Keratinocyte (primary cell): Measurements from ENCODE around the gene AJAP1.

ENCODE experiments used
- EZH2 ChIP-seq: IDR thresholded peaks from one replicate; pipeline ENCODE4 v1.6.1; 2012; ENCODE audit warnings: inconsistent platforms, mild to moderate bottlenecking, low read length, moderate library complexity
- TF ChIP-seq, protein P1 (sequence below), 3 experiments: IDR thresholded peaks in 1 of 3; conservative IDR thresholded peaks in 1 of 3; optimal IDR thresholded peaks in 1 of 3; 2 replicates in 2 of 3; 3 replicates in 1 of 3; pipeline versions ENCODE3 to v1.5.1; 2011; ENCODE audit warnings: low read length in 3 of 3, mild to moderate bottlenecking in 3 of 3, moderate library complexity in 2 of 3, control low read depth in 1 of 3, inconsistent platforms in 1 of 3; ENCODE audit not compliant: insufficient read depth in 2 of 3; ENCODE audit errors: extremely low read depth in 1 of 3

DNA sequence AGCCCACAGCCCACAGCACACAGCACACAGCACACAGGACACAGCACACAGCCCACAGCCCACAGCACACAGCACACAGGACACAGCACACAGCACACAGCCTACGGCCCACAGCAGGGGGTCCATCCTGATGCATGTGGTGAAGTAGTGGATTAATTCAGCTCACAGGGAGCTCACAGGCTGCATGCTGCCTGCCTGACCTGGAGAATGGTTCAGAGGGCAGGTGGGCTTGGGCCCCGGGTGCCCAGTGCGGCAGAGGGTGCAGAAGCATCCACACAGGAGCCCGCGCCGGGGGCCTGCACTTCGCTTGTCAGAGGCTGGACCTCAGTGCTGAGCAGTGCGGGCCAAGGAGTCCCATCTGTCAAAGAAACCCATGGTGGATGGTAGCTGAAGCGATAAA lies 21.1 kb upstream of the AJAP1 start:
- TF ChIP-seq, protein P1, sequence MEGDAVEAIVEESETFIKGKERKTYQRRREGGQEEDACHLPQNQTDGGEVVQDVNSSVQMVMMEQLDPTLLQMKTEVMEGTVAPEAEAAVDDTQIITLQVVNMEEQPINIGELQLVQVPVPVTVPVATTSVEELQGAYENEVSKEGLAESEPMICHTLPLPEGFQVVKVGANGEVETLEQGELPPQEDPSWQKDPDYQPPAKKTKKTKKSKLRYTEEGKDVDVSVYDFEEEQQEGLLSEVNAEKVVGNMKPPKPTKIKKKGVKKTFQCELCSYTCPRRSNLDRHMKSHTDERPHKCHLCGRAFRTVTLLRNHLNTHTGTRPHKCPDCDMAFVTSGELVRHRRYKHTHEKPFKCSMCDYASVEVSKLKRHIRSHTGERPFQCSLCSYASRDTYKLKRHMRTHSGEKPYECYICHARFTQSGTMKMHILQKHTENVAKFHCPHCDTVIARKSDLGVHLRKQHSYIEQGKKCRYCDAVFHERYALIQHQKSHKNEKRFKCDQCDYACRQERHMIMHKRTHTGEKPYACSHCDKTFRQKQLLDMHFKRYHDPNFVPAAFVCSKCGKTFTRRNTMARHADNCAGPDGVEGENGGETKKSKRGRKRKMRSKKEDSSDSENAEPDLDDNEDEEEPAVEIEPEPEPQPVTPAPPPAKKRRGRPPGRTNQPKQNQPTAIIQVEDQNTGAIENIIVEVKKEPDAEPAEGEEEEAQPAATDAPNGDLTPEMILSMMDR (optimal IDR thresholded peaks at IDR 0.05 in 1 of 3, IDR thresholded peaks at IDR 0.05 in 1 of 3, conservative IDR thresholded peaks at IDR 0.05 in 1 of 3; ENCODE audit: extremely low read depth in 1 of 3, insufficient read depth in 2 of 3, low read length in 3 of 3) = no peak
- no peak for TF ChIP-seq EZH2
